ENCODE data around the gene SERPINE2.

SERPINE2 gene

GRCh38 chr2:223979730-223980396, 59.2 kb downstream of the SERPINE2 start:
- no peak for FAIRE-seq
- DNase-seq (ENCODE audit: insufficient read length, low spot score) = no peak

- FAIRE-seq = no peak
- DNase-seq (ENCODE audit: insufficient read length, low spot score) = no peak
These were observed 60.6 kb downstream of the SERPINE2 start for GRCh38 chr2:223978451-223978850.

GRCh38 chr2:223976635-223977226, 62.4 kb downstream of the SERPINE2 start:
- DNase-seq (ENCODE audit: insufficient read length, low spot score) = no peak
- FAIRE-seq = no peak

GRCh38 chr2:223973606-223974005, 65.5 kb downstream of the SERPINE2 start:
- FAIRE-seq (no peak), DNase-seq (ENCODE audit: insufficient read length, low spot score) (no peak)

DNA sequence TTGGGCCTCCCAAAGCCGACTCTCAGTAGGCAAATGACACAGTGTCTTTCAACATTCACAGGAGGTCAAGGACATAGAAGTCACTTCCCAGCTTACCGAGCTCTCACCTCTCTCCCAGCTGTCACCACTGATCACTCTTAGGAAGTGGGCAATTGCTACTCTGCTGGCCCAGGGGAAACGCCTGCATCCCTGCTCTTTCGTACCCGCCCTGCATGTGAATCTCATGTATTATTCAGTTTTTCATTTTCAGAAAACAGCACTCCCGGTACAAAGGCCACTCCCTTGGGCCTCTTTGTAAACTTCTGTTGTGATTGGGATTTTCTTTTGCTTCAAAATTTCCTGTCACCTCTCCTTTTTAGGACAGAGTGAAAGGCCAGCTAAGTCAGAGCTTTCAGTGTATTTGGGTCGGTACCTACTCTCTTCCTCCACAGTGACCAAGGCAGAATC, 66.4 kb downstream of the SERPINE2 start:
- no peak for DNase-seq (ENCODE audit: insufficient read length, low spot score)
- FAIRE-seq = no peak

DNA sequence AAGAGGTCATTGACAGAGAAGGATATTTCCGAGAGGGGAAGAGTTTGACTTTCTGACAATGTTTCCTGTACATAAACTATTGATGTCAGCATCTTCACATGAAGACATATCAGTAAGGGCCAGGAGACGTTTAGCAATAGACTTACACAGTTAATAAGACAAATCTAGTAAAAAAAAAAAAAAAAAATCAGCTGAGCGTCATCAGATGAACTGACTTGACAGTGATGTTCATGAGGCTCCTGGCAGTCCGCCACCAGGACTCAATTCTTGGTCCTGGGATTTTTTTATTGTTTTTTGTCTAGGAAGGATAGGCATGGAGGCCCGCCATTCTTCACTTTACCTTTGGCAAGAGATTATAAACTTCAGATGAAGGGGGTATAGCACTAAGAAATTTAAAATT, 67.4 kb downstream of the SERPINE2 start:
- DNase-seq (ENCODE audit: insufficient read length, low spot score) = no peak
- FAIRE-seq = no peak

DNA sequence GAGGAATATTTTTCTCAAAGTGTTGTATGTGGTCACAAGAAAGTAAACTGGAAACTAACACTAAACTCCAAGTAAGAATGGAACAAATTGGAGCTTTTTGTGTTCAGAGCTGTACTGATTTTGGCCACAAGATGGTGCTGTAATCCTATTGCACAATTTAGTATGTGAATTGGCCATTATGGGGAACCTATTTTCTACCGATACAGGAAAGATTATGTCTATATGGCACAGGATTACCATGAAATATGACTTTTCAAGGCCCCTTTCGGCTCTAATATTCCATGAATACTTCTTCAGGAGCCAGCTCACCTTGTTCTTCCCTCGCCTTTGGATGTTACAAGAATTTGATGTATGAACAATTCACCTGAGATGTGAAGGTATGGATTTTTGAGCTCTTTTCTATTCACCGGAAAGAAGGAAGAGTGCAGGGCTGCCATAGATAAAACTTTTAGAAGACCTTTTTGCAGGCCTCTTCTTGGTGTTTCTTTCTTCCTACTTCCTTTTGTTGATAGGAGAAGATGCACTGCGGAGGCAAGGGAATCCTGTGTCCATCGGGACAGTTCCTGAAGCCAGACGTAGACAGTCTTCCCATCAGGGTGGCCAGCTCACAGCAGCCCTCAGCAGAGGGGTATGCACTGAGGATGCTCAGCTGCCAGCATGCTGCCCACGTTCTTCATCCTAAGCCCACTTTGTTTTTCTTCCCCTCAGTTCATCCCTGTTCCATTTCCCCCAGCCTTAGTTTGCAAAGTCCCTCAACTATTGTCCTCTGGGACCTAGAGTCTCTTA, 68.5 kb downstream of the SERPINE2 start:
- DNase-seq (ENCODE audit: insufficient read length, low spot score) = no peak
- peak; percentile 99 for FAIRE-seq

DNA sequence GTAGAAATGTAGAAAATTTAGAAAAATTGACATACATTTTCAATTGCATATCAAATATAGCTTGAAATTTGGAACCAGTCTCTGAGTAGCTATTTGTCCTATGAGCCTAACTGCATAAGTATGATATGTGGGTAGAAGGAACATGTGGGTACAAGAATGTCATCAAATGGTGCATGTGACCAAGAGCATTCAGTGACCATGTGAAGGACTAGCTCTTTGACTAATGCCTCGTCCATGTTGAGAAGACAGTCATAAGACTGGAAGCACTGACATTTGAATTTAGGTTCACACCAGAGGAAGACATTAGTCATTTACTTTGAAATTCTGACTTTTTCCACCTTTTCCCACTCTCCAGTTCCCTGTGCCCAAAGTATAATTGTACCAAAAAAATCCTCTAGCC, 69.2 kb downstream of the SERPINE2 start:
- DNase-seq (ENCODE audit: insufficient read length, low spot score) (no peak), FAIRE-seq (no peak)

DNA sequence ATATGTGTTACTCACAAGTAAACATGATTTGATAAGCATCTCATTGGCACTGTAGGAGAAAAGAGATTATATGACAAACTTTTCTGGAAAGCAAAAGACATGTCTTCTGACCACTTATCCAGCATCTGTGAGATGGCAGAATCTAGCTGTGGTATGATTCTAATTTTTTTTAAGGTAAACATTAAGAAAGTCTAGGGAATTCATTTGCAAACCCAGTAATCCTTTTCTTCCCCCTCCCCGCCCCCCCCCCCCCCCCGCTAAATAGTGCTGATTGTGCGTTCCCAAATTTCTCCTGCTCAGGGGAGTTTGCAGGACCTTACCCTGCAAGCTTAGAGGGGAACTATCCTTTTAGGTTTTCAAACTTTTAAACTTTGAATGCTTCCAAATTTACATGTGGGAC, 69.8 kb downstream of the SERPINE2 start:
- DNase-seq (ENCODE audit: insufficient read length, low spot score) (no peak), FAIRE-seq (no peak)

GRCh38 chr2:223967981-223968380, 71.1 kb downstream of the SERPINE2 start:
- FAIRE-seq (no peak), DNase-seq (ENCODE audit: insufficient read length, low spot score) (no peak)

DNA sequence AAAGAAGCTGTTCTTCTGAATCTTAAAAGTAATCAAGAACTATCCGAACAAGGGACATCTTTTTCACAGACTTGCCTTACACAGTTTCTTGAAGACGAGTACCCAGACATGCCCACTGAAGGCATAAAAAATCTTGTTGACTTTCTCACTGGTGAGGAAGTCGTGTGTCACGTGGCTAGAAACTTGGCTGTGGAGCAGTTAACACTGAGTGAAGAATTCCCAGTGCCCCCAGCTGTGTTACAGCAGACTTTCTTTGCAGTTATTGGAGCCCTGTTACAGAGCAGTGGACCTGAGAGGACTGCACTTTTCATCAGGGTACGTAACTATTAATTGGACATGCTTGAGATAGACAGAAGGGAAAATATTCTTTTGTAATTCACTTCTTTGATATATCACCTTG, 79.4 kb downstream of the SERPINE2 start:
- DNase-seq (ENCODE audit: insufficient read length, low spot score) (no peak), FAIRE-seq (peak; percentile 37)

DNA sequence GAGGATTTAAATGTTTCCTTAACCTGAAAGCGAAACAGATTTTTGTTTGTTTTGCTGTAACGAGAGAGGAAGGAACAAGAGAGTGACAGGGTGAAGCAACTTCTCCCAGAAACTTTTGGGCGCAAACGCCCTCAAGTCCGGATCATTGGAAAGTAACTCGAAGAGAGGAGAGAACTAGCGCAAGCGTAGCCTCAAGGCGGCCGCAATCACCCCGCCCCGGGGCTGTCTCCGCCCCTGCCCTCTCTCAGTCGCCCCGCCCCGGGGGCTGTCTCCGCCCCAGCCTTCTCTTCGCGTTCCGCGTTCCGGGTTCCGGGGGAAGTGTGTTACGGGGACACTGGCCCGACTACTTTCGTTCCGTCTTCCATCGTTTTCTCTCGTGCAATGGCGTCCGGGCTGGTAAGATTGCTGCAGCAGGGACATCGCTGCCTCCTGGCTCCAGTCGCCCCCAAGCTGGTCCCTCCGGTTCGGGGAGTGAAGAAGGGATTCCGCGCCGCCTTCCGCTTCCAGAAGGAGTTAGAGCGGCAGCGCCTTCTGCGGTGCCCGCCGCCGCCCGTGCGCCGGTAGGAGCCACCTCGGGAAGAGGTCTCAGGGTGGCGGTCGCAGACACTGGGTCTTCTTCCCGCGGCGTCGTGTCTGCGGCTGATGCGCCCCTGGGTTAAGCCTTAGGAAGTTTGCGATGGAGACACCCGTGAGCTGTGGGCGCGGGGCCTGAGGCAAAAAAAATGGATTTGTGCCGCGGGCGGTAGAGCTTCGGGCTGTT, 81.8 kb downstream of the SERPINE2 start, which contains the start of gene MRPL44:
TSS of gene MRPL44 (plus strand) at position 372 of the 760 bp plus-strand sequence. CDS start at position 382, 10 bp downstream.
- peak; percentile 58 for DNase-seq (ENCODE audit: insufficient read length, low spot score)
- peak; percentile 97 for FAIRE-seq

GRCh38 chr2:223956300-223956699, 82.8 kb downstream of the SERPINE2 start:
- no peak for DNase-seq (ENCODE audit: insufficient read length, low spot score)
- peak; percentile 93 for FAIRE-seq

GRCh38 chr2:223954401-223954800, 84.7 kb downstream of the SERPINE2 start:
- no peak for DNase-seq (ENCODE audit: insufficient read length, low spot score)
- FAIRE-seq = no peak

GRCh38 chr2:223952280-223952968, 86.7 kb downstream of the SERPINE2 start:
- FAIRE-seq (peak; percentile 95), DNase-seq (ENCODE audit: insufficient read length, low spot score) (no peak)

DNA sequence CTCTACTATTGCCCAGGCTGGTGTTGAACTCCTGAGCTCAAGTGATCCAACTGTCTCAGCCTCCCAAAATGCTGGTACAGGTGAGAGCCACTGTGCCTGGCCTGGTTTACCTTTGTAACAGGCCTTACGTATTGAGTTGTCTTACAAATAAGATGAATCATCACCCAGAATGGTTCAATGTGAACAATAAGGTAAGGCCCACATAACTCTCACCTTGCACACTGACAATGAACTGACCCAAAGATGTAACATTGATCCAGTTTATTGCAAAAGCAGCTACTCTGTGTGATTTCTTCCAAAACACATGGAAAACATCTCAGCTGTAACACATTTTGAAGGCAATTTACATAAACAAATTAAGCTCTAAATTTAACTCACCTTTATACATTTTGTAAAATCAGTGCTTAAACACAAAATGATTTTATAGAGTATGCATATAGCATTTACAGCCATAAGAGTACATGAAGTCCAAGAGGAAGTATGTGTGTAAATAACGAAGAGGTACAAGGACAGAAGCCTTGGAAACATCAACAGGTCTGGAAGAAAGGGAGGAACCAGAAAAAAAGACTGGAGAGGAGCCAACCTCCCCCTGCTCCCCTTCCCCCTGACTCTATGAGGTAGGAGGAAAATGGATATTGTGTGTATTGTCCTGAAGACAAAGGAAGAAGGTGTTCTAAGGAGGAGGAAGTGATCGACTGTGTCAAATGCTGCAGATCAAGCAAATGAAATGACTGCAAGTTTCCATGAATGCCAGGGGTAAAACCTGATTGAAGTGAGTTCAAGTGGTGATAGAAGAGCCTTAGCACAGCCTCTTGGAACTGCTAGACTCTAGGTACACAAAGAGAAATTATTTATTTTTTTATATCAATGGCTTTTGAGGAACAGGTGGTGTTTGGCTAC, 88.4 kb downstream of the SERPINE2 start:
- FAIRE-seq (peak; percentile 80), DNase-seq (ENCODE audit: insufficient read length, low spot score) (no peak)

- DNase-seq (ENCODE audit: insufficient read length, low spot score) (no peak), FAIRE-seq (peak; percentile 31)
These were observed 89.7 kb downstream of the SERPINE2 start for GRCh38 chr2:223949241-223949840.

GRCh38 chr2:223947711-223948205, 91.3 kb downstream of the SERPINE2 start:
- DNase-seq (ENCODE audit: insufficient read length, low spot score) (no peak), FAIRE-seq (peak; percentile 49)

- FAIRE-seq = no peak
- DNase-seq (ENCODE audit: insufficient read length, low spot score) = no peak
These were observed 93.3 kb downstream of the SERPINE2 start for GRCh38 chr2:223945755-223946154.
